Panc1 (cell line): Measurements from ENCODE around the gene HAGHL. TPM values are rescaled to one million over a fixed set of nuclear protein-coding genes. Genes with fewer than 3 reads are reported as not detected.
"Not testable (repeated sequence)": the region's sequence is repeated elsewhere in the genome, so short reads cannot be mapped to it uniquely, and the experiment has no call there.

Experiments
- ATAC-seq: fragments of 200-7000 bp; cut with Tn5 transposase; 2 replicates; pipeline ENCODE4 v1.9.1; 2020; ENCODE audit warnings: mild to moderate bottlenecking, moderate library complexity
- BruUV-seq: library from RNA; stranded (reverse); fragments of 400-500 nt; replicated peaks from 2 replicates; lab custom pipeline; 2021; lab: Mats Ljungman, UMichigan
- CTCF ChIA-PET: fragments of 300-600 bp; sonication (Branson Sonifier 250); formaldehyde crosslinking; loops from one replicate; lab custom pipeline; 2022; ENCODE audit warnings: antibody characterized with exemption; lab: Charles Lee
- POLR2A ChIA-PET: fragments of 300-600 bp; sonication (Branson Sonifier 250); formaldehyde crosslinking; loops from one replicate; lab custom pipeline; 2022; ENCODE audit warnings: antibody characterized with exemption; lab: Charles Lee
- DNase-seq: peaks from one replicate; pipeline ENCODE4 v3.0.0-alpha.2; 2010; ENCODE audit warnings: low read depth, low spot score
- H3K27ac ChIP-seq: 2 replicates; pipeline ENCODE4 v1.5.1; 2011; ENCODE audit warnings: mild to moderate bottlenecking, low read length, inconsistent platforms
- H3K27me3 ChIP-seq: fragments of 200-500 bp; sonication (Bioruptor generic); 2 replicates; pipeline ENCODE4 v1.6.0; 2014; ENCODE audit warnings: low read length, inconsistent platforms; ENCODE audit not compliant: control insufficient read depth, insufficient read depth
- H3K36me3 ChIP-seq: fragments of 200-500 bp; sonication (Bioruptor generic); 2 replicates; pipeline ENCODE4 v1.5.1; 2014; ENCODE audit warnings: inconsistent platforms, mild to moderate bottlenecking, low read length, moderate library complexity; ENCODE audit not compliant: control insufficient read depth, insufficient read depth
- H3K4me1 ChIP-seq: 2 replicates; pipeline ENCODE4 v1.5.1; 2011; ENCODE audit warnings: inconsistent platforms, mild to moderate bottlenecking, low read length, moderate library complexity; ENCODE audit not compliant: control insufficient read depth, insufficient read depth
- H3K4me3 ChIP-seq, 2 experiments: 2 replicates each; pipeline ENCODE4 v1.5.1; 2011 to 2012; ENCODE audit warnings: low read depth in 2 of 2, low read length in 2 of 2, mild to moderate bottlenecking in 2 of 2, inconsistent platforms in 1 of 2, moderate library complexity in 1 of 2
- H3K9me3 ChIP-seq: fragments of 200-500 bp; sonication (Bioruptor generic); 2 replicates; pipeline ENCODE4 v1.5.1; 2014; ENCODE audit warnings: low read depth, mild to moderate bottlenecking, inconsistent platforms, low read length, moderate library complexity; ENCODE audit not compliant: control insufficient read depth, insufficient read depth
- POLR2AphosphoS5 ChIP-seq: IDR thresholded peaks from 2 replicates; pipeline ENCODE4 v1.6.1; 2012; ENCODE audit warnings: mild to moderate bottlenecking, low read depth, low read length, moderate library complexity
- SIN3A ChIP-seq: IDR thresholded peaks from 2 replicates; pipeline ENCODE4 v1.6.1; 2012; ENCODE audit warnings: low read depth, mild to moderate bottlenecking, low read length, moderate library complexity, borderline replicate concordance; ENCODE audit not compliant: insufficient read depth
- TCF7L2 ChIP-seq: IDR thresholded peaks from 2 replicates; pipeline ENCODE4 v1.6.1; 2011; ENCODE audit warnings: mild to moderate bottlenecking, low read depth, low read length, inconsistent platforms
- in situ Hi-C: cut with HindIII; loops from 2 replicates; pipeline ENCODE4 v1.10.0; 2016; ENCODE audit warnings: low sequenced_read_pairs, low pct_unique_long_range_greater_than_20kb
- intact Hi-C: fragments of 100-400 bp; cut with micrococcal nuclease; formaldehyde crosslinking; loops from one replicate; pipeline ENCODE4 v1.10.0; 2022; ENCODE audit not compliant: unreplicated experiment
- total RNA-seq: library from RNA; stranded (reverse); gene quantifications from one replicate; pipeline ENCODE4 v1.2.1, GENCODE V29; 2021; ENCODE audit not compliant: unreplicated experiment
- TF ChIP-seq, protein P1 (sequence below), 2 experiments: IDR thresholded peaks; 2 replicates each; pipeline ENCODE4 v1.6.1; 2011 to 2012; ENCODE audit warnings: low read depth in 2 of 2, control low read depth in 1 of 2, low read length in 1 of 2, mild to moderate bottlenecking in 1 of 2, moderate library complexity in 1 of 2; ENCODE audit not compliant: insufficient read depth in 1 of 2
- TF ChIP-seq, protein P2 (sequence below): fragments of 450-650 bp; IDR thresholded peaks from 2 replicates; pipeline ENCODE4 v1.5.1; 2017; ENCODE audit warnings: mild to moderate bottlenecking

The HAGHL gene
- total RNA-seq, 1 experiment from 2014 or later = 41.1 TPM

DNA sequence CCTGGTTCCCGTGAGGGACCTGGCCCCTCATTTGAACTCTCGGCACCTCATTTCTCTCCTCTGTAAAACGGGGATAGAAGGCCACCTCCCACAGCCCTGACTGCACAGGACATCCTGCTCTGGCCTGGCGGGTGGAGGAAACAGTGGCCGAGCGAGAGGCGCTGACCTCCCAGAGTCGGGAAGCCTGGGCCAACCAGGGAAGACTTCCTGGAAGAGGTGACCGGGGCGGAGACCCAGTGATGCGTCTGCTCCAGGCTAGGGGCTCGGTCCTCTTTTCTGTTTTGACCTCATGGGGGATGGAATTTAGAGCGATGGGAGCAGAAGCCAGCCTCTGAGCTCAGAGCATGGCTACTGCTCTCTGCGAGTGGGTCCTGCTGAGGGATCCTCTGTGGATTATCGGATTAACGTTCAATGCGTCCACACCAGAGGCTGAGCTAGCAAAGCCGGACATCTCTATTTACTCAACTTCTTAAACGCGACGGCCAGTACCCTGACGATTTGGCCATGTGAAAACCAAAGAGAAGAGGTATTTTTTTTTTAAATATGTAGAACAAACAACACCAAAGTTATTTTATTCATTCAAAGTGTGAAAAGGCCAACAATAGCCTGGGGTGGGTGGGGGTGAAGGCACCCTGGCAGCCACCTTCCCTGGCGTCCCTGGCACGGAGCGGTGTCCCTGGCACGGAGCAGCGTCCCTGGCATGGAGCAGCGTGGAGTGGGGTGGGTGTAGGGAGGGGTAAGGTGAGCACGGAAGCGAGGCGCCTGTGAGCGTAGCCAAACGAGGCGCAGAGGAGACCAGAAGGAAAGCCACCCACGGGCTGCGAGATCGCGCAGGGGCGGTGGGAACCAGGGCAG, 24.5 kb downstream of the HAGHL start:
- DNase-seq = no peak
- POLR2A ChIA-PET = no interaction called here
- TF ChIP-seq TCF7L2 (no peak), POLR2AphosphoS5 (no peak), SIN3A (no peak)
- TF ChIP-seq, protein P1, sequence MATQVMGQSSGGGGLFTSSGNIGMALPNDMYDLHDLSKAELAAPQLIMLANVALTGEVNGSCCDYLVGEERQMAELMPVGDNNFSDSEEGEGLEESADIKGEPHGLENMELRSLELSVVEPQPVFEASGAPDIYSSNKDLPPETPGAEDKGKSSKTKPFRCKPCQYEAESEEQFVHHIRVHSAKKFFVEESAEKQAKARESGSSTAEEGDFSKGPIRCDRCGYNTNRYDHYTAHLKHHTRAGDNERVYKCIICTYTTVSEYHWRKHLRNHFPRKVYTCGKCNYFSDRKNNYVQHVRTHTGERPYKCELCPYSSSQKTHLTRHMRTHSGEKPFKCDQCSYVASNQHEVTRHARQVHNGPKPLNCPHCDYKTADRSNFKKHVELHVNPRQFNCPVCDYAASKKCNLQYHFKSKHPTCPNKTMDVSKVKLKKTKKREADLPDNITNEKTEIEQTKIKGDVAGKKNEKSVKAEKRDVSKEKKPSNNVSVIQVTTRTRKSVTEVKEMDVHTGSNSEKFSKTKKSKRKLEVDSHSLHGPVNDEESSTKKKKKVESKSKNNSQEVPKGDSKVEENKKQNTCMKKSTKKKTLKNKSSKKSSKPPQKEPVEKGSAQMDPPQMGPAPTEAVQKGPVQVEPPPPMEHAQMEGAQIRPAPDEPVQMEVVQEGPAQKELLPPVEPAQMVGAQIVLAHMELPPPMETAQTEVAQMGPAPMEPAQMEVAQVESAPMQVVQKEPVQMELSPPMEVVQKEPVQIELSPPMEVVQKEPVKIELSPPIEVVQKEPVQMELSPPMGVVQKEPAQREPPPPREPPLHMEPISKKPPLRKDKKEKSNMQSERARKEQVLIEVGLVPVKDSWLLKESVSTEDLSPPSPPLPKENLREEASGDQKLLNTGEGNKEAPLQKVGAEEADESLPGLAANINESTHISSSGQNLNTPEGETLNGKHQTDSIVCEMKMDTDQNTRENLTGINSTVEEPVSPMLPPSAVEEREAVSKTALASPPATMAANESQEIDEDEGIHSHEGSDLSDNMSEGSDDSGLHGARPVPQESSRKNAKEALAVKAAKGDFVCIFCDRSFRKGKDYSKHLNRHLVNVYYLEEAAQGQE (IDR thresholded peaks at IDR 0.05; ENCODE audit: insufficient read depth in 1 of 2, low read depth in 2 of 2, low read length in 1 of 2) = no peak
- TF ChIP-seq, protein P2, sequence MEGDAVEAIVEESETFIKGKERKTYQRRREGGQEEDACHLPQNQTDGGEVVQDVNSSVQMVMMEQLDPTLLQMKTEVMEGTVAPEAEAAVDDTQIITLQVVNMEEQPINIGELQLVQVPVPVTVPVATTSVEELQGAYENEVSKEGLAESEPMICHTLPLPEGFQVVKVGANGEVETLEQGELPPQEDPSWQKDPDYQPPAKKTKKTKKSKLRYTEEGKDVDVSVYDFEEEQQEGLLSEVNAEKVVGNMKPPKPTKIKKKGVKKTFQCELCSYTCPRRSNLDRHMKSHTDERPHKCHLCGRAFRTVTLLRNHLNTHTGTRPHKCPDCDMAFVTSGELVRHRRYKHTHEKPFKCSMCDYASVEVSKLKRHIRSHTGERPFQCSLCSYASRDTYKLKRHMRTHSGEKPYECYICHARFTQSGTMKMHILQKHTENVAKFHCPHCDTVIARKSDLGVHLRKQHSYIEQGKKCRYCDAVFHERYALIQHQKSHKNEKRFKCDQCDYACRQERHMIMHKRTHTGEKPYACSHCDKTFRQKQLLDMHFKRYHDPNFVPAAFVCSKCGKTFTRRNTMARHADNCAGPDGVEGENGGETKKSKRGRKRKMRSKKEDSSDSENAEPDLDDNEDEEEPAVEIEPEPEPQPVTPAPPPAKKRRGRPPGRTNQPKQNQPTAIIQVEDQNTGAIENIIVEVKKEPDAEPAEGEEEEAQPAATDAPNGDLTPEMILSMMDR = no peak
- Histone ChIP-seq H3K36me3 (no peaks in the 10 kb centered on the region), H3K27me3 (no peaks in the 10 kb centered on the region), H3K27ac (no peak overlapping the region), H3K9me3 (no peaks in the 10 kb centered on the region), H3K4me3 (no peak overlapping the region), H3K4me1 (no peaks in the 10 kb centered on the region)
- in situ Hi-C loops = no loop called here
- no peak for ATAC-seq
- BruUV-seq = no TSS peak
- intact Hi-C loops = no loop called here
- CTCF ChIA-PET = interaction anchor here (0.6 kb wide), 1 partner anchor 10 kb away, joined by 5 read pairs; no protein-coding TSS in a partner anchor

DNA sequence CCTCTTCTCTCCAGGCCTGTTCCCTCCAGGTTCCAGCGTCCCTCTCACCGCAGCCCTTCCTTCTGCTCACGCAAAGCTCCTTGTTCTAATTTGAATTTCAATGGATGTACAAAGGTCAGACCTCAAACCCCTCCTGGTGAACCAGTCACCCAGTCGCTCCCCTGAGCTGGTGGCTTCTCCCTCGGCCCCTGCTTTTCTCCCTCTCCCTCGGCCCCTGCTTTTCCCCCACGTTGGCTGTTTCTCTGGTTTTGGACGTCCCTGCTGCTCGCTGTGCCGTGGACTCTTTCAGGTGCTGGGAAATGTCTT, 25.1 kb downstream of the HAGHL start:
- Histone ChIP-seq H3K4me3 (no peak overlapping the region), H3K27ac (no peak overlapping the region), H3K36me3 (no peaks in the 10 kb centered on the region), H3K4me1 (no peaks in the 10 kb centered on the region), H3K9me3 (no peaks in the 10 kb centered on the region), H3K27me3 (no peaks in the 10 kb centered on the region)
- ChIA-PET CTCF (interaction anchor here (0.6 kb wide), 1 partner anchor 10 kb away, joined by 5 read pairs; no protein-coding TSS in a partner anchor), POLR2A (no interaction called here)
- intact Hi-C loops (no loop called here), in situ Hi-C loops (no loop called here)
- DNase-seq (no peak), ATAC-seq (no peak)
- TF ChIP-seq, protein P2 = no peak
- TF ChIP-seq POLR2AphosphoS5 = no peak
- TF ChIP-seq TCF7L2 = no peak
- TF ChIP-seq SIN3A = no peak
- TF ChIP-seq, protein P1 (IDR thresholded peaks at IDR 0.05; ENCODE audit: insufficient read depth in 1 of 2, low read depth in 2 of 2, low read length in 1 of 2) = no peak
- BruUV-seq = no TSS peak

DNA sequence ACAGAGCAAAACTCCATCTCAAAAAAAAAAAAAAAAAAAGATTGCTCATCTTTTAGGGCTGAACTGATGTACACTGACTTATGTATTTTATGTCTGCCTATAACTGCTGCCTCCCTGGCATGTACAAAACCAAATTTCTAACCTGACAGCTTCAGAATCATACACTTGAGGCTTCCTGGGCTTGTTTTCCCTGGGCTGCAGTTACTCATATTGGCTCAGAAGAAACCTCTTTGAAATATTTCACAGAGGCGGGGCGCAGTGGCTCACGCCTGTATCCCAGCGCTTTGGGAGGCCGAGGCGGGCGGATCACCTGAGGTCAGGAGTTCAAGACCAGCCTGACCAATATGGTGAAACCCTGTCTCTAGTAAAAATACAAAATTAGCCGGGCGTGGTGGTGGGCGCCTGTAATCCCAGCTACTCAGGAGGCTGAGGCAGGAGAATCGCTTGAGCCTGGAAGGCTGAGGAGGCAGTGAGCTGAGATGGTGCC, 27.3 kb downstream of the HAGHL start:
- CTCF ChIA-PET, intact Hi-C loops, H3K4me1 ChIP-seq, H3K27ac ChIP-seq, H3K36me3 ChIP-seq, in situ Hi-C loops, H3K4me3 ChIP-seq, H3K27me3 ChIP-seq, ATAC-seq, H3K9me3 ChIP-seq, POLR2A ChIA-PET, BruUV-seq, DNase-seq: not testable (repeated sequence)
